WI38 (cell line): ENCODE results near the gene C14orf93.

Experiments
- H3K4me3 ChIP-seq: 2 replicates; pipeline ENCODE4 v1.5.1; 2011; ENCODE audit warnings: low read depth, mild to moderate bottlenecking, control low read depth, low read length
- TF ChIP-seq, protein P1 (sequence below): IDR thresholded peaks from 2 replicates; pipeline ENCODE4 v1.5.1; 2012; ENCODE audit warnings: low read depth, mild to moderate bottlenecking, control low read depth, low read length

C14orf93 gene

DNA sequence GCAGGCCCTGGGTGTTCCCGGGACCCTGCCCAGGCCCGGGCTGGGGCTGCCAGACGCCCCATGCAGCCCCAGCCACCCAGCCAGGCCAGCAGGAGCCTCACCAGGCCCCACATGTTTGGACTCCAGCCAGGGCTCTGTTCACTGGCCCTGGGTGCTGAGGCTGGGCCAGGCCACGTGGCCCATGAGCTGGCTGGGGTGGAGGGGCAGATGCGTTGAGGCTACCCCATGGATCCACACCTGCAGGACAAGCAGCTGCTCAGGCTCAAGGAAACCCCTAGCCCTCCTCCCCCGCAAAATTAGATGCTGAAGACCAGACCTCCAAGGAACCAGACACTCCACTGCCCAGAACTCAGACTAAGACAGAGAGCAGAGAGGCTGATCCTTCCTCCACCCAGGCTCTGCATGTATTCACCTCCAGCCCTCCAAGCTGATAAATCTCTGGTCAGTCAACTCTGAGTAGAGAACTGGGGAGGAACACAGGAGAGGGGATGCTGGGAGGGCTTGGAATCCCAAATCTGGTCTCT, 45.7 kb upstream of the C14orf93 start:
- TF ChIP-seq, protein P1, sequence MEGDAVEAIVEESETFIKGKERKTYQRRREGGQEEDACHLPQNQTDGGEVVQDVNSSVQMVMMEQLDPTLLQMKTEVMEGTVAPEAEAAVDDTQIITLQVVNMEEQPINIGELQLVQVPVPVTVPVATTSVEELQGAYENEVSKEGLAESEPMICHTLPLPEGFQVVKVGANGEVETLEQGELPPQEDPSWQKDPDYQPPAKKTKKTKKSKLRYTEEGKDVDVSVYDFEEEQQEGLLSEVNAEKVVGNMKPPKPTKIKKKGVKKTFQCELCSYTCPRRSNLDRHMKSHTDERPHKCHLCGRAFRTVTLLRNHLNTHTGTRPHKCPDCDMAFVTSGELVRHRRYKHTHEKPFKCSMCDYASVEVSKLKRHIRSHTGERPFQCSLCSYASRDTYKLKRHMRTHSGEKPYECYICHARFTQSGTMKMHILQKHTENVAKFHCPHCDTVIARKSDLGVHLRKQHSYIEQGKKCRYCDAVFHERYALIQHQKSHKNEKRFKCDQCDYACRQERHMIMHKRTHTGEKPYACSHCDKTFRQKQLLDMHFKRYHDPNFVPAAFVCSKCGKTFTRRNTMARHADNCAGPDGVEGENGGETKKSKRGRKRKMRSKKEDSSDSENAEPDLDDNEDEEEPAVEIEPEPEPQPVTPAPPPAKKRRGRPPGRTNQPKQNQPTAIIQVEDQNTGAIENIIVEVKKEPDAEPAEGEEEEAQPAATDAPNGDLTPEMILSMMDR, result no peak
- H3K4me3 ChIP-seq, result no peak overlapping the region

DNA sequence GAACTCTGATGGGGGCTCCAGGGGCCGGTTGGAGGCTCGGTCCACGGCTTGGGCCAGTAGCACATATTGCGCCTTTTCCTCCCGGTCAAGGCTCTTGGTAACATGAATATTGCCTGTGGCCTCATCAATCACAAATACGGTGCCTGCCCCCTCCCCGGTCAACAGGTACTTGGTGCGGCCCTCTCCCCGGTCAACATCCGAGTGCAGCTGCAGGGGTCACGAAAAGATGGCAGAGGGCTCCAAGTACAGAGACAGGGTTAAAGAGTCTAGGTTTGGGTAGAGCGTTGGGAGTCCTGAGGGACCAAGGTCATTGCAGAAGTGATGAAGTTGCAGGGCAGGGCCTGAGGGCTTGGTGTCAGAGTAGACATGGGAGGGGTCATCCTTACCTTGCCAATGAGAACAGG, 45.2 kb upstream of the C14orf93 start:
- no peak overlapping the region for H3K4me3 ChIP-seq
- TF ChIP-seq, protein P1, result no peak

DNA sequence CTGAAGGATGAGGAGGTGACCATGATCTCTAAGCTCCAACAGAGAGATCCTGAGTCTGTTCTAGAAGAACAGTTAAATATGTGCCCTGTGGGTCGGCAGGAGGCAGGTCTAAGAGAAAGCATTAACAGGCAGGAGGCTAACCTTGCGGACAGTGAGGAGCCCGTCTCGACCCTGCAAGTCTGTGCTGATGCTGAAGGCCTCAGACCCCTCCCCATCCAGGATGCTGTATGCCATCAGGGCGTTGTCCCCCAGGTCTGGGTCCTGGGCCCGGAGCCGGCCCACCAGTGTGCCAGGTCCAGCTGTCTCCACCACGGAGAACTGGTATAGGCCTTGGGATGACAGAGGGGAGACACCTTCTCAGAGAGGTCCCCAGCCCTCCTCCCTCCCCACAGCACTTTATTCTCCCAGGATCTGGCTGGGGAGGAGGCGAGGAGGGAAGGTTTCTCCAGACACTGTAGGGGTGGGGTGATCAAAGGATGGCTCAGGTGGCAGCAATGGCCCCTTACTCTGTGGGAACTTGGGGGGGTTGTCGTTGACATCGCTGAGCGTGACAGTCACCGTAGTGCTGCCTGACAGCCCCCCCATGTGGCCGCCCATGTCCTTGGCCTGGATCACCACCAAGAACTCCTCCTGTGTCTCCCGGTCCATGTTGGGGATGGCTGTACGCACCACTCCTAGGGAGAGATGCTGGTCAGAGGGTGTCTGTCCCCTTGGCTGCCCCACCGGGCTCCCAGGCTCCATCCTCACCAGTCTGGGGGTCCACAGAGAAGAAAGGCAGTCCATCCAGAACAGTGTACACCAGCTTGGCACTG, 44.3 kb upstream of the C14orf93 start:
- TF ChIP-seq, protein P1, result no peak

DNA sequence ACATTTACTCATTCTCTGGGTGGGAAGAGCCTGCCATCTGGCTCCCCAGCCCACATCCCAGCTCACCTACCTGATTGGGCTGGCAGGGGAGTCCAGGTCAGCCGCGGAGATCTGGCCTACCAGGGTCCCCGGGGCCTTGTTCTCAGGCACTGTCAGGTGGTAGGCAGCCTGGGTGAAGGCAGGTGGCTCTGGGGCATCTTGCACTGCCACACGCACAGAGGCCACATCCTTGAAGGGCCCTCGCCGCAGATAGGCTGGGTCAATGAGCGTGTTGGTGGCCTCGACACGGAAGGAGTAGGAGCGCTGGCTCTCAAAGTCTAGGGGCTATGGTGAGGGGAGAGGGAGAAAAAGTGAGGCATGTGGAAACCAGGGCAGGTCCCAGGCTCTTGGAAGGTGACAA, 43.5 kb upstream of the C14orf93 start:
- TF ChIP-seq, protein P1, result no peak
- no peak overlapping the region for H3K4me3 ChIP-seq

More for the DNA sequence above, 44.3 kb upstream of the C14orf93 start:
- H3K4me3 ChIP-seq, result no peak overlapping the region

DNA sequence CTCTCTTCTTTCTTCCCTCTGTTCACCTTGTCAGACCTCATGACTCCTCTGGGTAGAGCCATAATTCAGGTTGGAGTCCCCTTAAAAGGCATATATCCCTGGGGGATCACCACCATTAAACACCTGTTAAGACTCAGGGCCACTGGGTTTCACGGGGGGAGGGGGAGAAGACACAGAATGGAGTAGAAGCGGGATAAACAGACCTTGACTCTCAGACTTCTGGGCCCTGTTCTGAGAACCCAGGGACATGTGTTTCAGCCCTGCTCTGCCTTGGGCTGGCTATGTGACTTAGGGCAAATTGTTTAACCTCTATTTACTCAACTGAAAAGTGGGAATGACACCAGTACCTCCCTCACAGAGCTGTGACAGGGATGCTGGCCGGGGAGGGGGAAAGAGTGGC, 42.7 kb upstream of the C14orf93 start:
- TF ChIP-seq, protein P1, result no peak
- H3K4me3 ChIP-seq, result no peak overlapping the region

DNA sequence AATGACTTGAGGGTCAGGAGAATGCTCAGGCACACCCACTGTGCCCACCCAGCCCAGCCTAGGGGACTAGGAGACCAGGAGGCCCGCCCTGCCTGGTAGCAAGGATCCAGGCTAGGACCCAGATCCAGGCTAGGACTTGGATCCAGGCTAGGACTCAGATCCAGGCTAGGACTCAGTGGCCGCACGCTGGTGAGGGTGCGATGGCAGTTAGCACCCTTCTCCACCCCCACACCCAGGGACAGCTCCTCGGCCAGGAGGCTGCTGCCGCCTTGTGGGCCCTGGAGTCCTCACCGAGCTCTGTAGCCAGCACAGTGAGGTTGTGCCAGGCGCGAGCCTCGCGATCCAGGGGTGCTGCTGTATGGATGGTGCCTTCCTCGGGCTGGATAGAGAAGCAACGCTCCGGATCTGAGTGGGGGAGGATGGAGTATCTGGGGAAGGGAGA, 42.3 kb upstream of the C14orf93 start:
- H3K4me3 ChIP-seq, result no peak overlapping the region
- TF ChIP-seq, protein P1, result no peak
